ENCODE data around the gene MTUS2.

Gene MTUS2

GRCh38 chr13:29170436-29171082, 350.4 kb downstream of the MTUS2 start:
- H3K27me3 ChIP-seq (ENCODE audit: control insufficient read depth, insufficient read depth, low read length), result no peaks in the 10 kb centered on the region
- WGBS (ENCODE audit: insufficient coverage, insufficient read length), result no CpG with 5 or more reads among the region's 4 CpGs
- no peak for DNase-seq (ENCODE audit: low read depth, low spot score)
- H3K36me3 ChIP-seq (ENCODE audit: control insufficient read depth, insufficient read depth, low read length), result no peaks in the 10 kb centered on the region
- H3K27ac ChIP-seq (ENCODE audit: low read length), result no peak overlapping the region
- H3K4me3 ChIP-seq (ENCODE audit: low read length), result no peak overlapping the region
- H3K9me3 ChIP-seq (ENCODE audit: control insufficient read depth, insufficient read depth, low read length), result peaks cover 8% of the 10 kb centered on the region
- no peaks in the 10 kb centered on the region for H3K4me1 ChIP-seq (ENCODE audit: control insufficient read depth, insufficient read depth, low read length)

- Histone ChIP-seq H3K27ac (ENCODE audit: low read length) (no peak overlapping the region), H3K9me3 (ENCODE audit: control insufficient read depth, insufficient read depth, low read length) (peaks cover 10% of the 10 kb centered on the region), H3K4me1 (ENCODE audit: control insufficient read depth, insufficient read depth, low read length) (no peaks in the 10 kb centered on the region), H3K36me3 (ENCODE audit: control insufficient read depth, insufficient read depth, low read length) (no peaks in the 10 kb centered on the region), H3K4me3 (ENCODE audit: low read length) (no peak overlapping the region), H3K27me3 (ENCODE audit: control insufficient read depth, insufficient read depth, low read length) (no peaks in the 10 kb centered on the region)
- DNase-seq (ENCODE audit: low read depth, low spot score), result no peak
- no CpG with 5 or more reads among the region's 3 CpGs for WGBS (ENCODE audit: insufficient coverage, insufficient read length)
Measured at GRCh38 chr13:29171244-29171643, 351.1 kb downstream of the MTUS2 start.

- no peaks in the 10 kb centered on the region for H3K27me3 ChIP-seq (ENCODE audit: control insufficient read depth, insufficient read depth, low read length)
- WGBS (ENCODE audit: insufficient coverage, insufficient read length), result no CpG with 5 or more reads among the region's 3 CpGs
Measured at GRCh38 chr13:29174093-29174492, 354.0 kb downstream of the MTUS2 start.

GRCh38 chr13:29175250-29175873, 355.2 kb downstream of the MTUS2 start:
- no peaks in the 10 kb centered on the region for H3K4me1 ChIP-seq (ENCODE audit: control insufficient read depth, insufficient read depth, low read length)
- no peak for DNase-seq (ENCODE audit: low read depth, low spot score)
- no peak overlapping the region for H3K27ac ChIP-seq (ENCODE audit: low read length)
- peaks cover 18% of the 10 kb centered on the region for H3K9me3 ChIP-seq (ENCODE audit: control insufficient read depth, insufficient read depth, low read length)
- WGBS (ENCODE audit: insufficient coverage, insufficient read length), result no CpG with 5 or more reads among the region's 3 CpGs
- no peaks in the 10 kb centered on the region for H3K36me3 ChIP-seq (ENCODE audit: control insufficient read depth, insufficient read depth, low read length)
- H3K4me3 ChIP-seq (ENCODE audit: low read length), result no peak overlapping the region
- H3K27me3 ChIP-seq (ENCODE audit: control insufficient read depth, insufficient read depth, low read length), result no peaks in the 10 kb centered on the region

More at GRCh38 chr13:29174093-29174492, 354.0 kb downstream of the MTUS2 start:
- Histone ChIP-seq H3K36me3 (ENCODE audit: control insufficient read depth, insufficient read depth, low read length) (no peaks in the 10 kb centered on the region), H3K4me3 (ENCODE audit: low read length) (no peak overlapping the region), H3K27ac (ENCODE audit: low read length) (no peak overlapping the region), H3K4me1 (ENCODE audit: control insufficient read depth, insufficient read depth, low read length) (no peaks in the 10 kb centered on the region), H3K9me3 (ENCODE audit: control insufficient read depth, insufficient read depth, low read length) (peaks cover 21% of the 10 kb centered on the region)
- DNase-seq (ENCODE audit: low read depth, low spot score), result no peak

- WGBS (ENCODE audit: insufficient coverage, insufficient read length), result no CpG with 5 or more reads among the region's 1 CpG
Measured at GRCh38 chr13:29180055-29180454, 359.9 kb downstream of the MTUS2 start.

GRCh38 chr13:29182216-29182615, 362.1 kb downstream of the MTUS2 start:
- no peaks in the 10 kb centered on the region for H3K27me3 ChIP-seq (ENCODE audit: control insufficient read depth, insufficient read depth, low read length)
- H3K4me1 ChIP-seq (ENCODE audit: control insufficient read depth, insufficient read depth, low read length), result no peaks in the 10 kb centered on the region
- DNase-seq (ENCODE audit: low read depth, low spot score), result no peak
- no CpG with 5 or more reads among the region's 2 CpGs for WGBS (ENCODE audit: insufficient coverage, insufficient read length)
- H3K9me3 ChIP-seq (ENCODE audit: control insufficient read depth, insufficient read depth, low read length), result peaks cover 16% of the 10 kb centered on the region
- H3K36me3 ChIP-seq (ENCODE audit: control insufficient read depth, insufficient read depth, low read length), result no peaks in the 10 kb centered on the region
- H3K4me3 ChIP-seq (ENCODE audit: low read length), result no peak overlapping the region
- no peak overlapping the region for H3K27ac ChIP-seq (ENCODE audit: low read length)

More at GRCh38 chr13:29180055-29180454, 359.9 kb downstream of the MTUS2 start:
- Histone ChIP-seq H3K27ac (ENCODE audit: low read length) (no peak overlapping the region), H3K27me3 (ENCODE audit: control insufficient read depth, insufficient read depth, low read length) (no peaks in the 10 kb centered on the region), H3K36me3 (ENCODE audit: control insufficient read depth, insufficient read depth, low read length) (no peaks in the 10 kb centered on the region), H3K4me3 (ENCODE audit: low read length) (no peak overlapping the region), H3K9me3 (ENCODE audit: control insufficient read depth, insufficient read depth, low read length) (peaks cover 25% of the 10 kb centered on the region), H3K4me1 (ENCODE audit: control insufficient read depth, insufficient read depth, low read length) (no peaks in the 10 kb centered on the region)
- DNase-seq (ENCODE audit: low read depth, low spot score), result no peak

- Histone ChIP-seq H3K27me3 (ENCODE audit: control insufficient read depth, insufficient read depth, low read length) (no peaks in the 10 kb centered on the region), H3K4me3 (ENCODE audit: low read length) (no peak overlapping the region), H3K9me3 (ENCODE audit: control insufficient read depth, insufficient read depth, low read length) (peaks cover 21% of the 10 kb centered on the region), H3K4me1 (ENCODE audit: control insufficient read depth, insufficient read depth, low read length) (no peaks in the 10 kb centered on the region), H3K36me3 (ENCODE audit: control insufficient read depth, insufficient read depth, low read length) (no peaks in the 10 kb centered on the region), H3K27ac (ENCODE audit: low read length) (no peak overlapping the region)
- no CpG with 5 or more reads among the region's 2 CpGs for WGBS (ENCODE audit: insufficient coverage, insufficient read length)
- no peak for DNase-seq (ENCODE audit: low read depth, low spot score)
Measured at GRCh38 chr13:29185926-29186325, 365.8 kb downstream of the MTUS2 start.

- Histone ChIP-seq H3K27ac (ENCODE audit: low read length) (no peak overlapping the region), H3K9me3 (ENCODE audit: control insufficient read depth, insufficient read depth, low read length) (peaks cover 20% of the 10 kb centered on the region), H3K4me1 (ENCODE audit: control insufficient read depth, insufficient read depth, low read length) (no peaks in the 10 kb centered on the region), H3K36me3 (ENCODE audit: control insufficient read depth, insufficient read depth, low read length) (no peaks in the 10 kb centered on the region), H3K27me3 (ENCODE audit: control insufficient read depth, insufficient read depth, low read length) (no peaks in the 10 kb centered on the region), H3K4me3 (ENCODE audit: low read length) (no peak overlapping the region)
- WGBS (ENCODE audit: insufficient coverage, insufficient read length), result no CpG with 5 or more reads among the region's 1 CpG
- no peak for DNase-seq (ENCODE audit: low read depth, low spot score)
Measured at GRCh38 chr13:29187584-29187983, 367.4 kb downstream of the MTUS2 start.

- DNase-seq (ENCODE audit: low read depth, low spot score), result no peak
- no peaks in the 10 kb centered on the region for H3K27me3 ChIP-seq (ENCODE audit: control insufficient read depth, insufficient read depth, low read length)
- WGBS (ENCODE audit: insufficient coverage, insufficient read length), result no CpG with 5 or more reads among the region's 3 CpGs
- H3K36me3 ChIP-seq (ENCODE audit: control insufficient read depth, insufficient read depth, low read length), result no peaks in the 10 kb centered on the region
- no peak overlapping the region for H3K4me3 ChIP-seq (ENCODE audit: low read length)
- peaks cover 16% of the 10 kb centered on the region for H3K9me3 ChIP-seq (ENCODE audit: control insufficient read depth, insufficient read depth, low read length)
- no peaks in the 10 kb centered on the region for H3K4me1 ChIP-seq (ENCODE audit: control insufficient read depth, insufficient read depth, low read length)
- H3K27ac ChIP-seq (ENCODE audit: low read length), result no peak overlapping the region
Measured at GRCh38 chr13:29190298-29190697, 370.2 kb downstream of the MTUS2 start.

GRCh38 chr13:29193083-29193482, 372.9 kb downstream of the MTUS2 start:
- WGBS (ENCODE audit: insufficient coverage, insufficient read length), result no CpG with 5 or more reads among the region's 1 CpG
- no peaks in the 10 kb centered on the region for H3K36me3 ChIP-seq (ENCODE audit: control insufficient read depth, insufficient read depth, low read length)
- no peak overlapping the region for H3K4me3 ChIP-seq (ENCODE audit: low read length)
- DNase-seq (ENCODE audit: low read depth, low spot score), result no peak
- peaks cover 19% of the 10 kb centered on the region for H3K9me3 ChIP-seq (ENCODE audit: control insufficient read depth, insufficient read depth, low read length)
- no peak overlapping the region for H3K27ac ChIP-seq (ENCODE audit: low read length)
- H3K4me1 ChIP-seq (ENCODE audit: control insufficient read depth, insufficient read depth, low read length), result no peaks in the 10 kb centered on the region
- no peaks in the 10 kb centered on the region for H3K27me3 ChIP-seq (ENCODE audit: control insufficient read depth, insufficient read depth, low read length)

- Histone ChIP-seq H3K27ac (ENCODE audit: low read length) (no peak overlapping the region), H3K27me3 (ENCODE audit: control insufficient read depth, insufficient read depth, low read length) (no peaks in the 10 kb centered on the region), H3K36me3 (ENCODE audit: control insufficient read depth, insufficient read depth, low read length) (no peaks in the 10 kb centered on the region), H3K4me3 (ENCODE audit: low read length) (no peak overlapping the region), H3K9me3 (ENCODE audit: control insufficient read depth, insufficient read depth, low read length) (peaks cover 11% of the 10 kb centered on the region), H3K4me1 (ENCODE audit: control insufficient read depth, insufficient read depth, low read length) (no peaks in the 10 kb centered on the region)
- no CpG with 5 or more reads among the region's 3 CpGs for WGBS (ENCODE audit: insufficient coverage, insufficient read length)
- DNase-seq (ENCODE audit: low read depth, low spot score), result no peak
Measured at GRCh38 chr13:29195456-29195855, 375.3 kb downstream of the MTUS2 start.
